SK-N-SH treated with all-trans-retinoic acid at 6 μM for 48 hours (cell line): ENCODE results near the gene BBS10.

Experiments used
- ATAC-seq: fragments of 200-7000 bp; cut with Tn5 transposase; 3 replicates; pipeline ENCODE4 v1.9.1; 2020; ENCODE audit warnings: mild to moderate bottlenecking, moderate library complexity
- ARNTL ChIP-seq: fragments of 450-650 bp; formaldehyde crosslinking; IDR thresholded peaks from 2 replicates; pipeline ENCODE4 v1.5.0; 2020; ENCODE audit warnings: low read depth, mild to moderate bottlenecking, moderate library complexity, borderline replicate concordance
- BACH2 ChIP-seq: fragments of 250-450 bp; sonication (Bioruptor Pico); IDR thresholded peaks from 2 replicates; pipeline ENCODE4 v1.9.0; 2021; ENCODE audit warnings: mild to moderate bottlenecking, borderline replicate concordance
- CREB5 ChIP-seq: fragments of 250-450 bp; sonication (Bioruptor Pico); IDR thresholded peaks from 2 replicates; pipeline ENCODE4 v1.5.1; 2020; ENCODE audit warnings: low read depth, mild to moderate bottlenecking, moderate library complexity
- CSDC2 ChIP-seq: fragments of 250-450 bp; sonication (Bioruptor Pico); IDR thresholded peaks from 2 replicates; pipeline ENCODE4 v1.5.0; 2020; ENCODE audit warnings: mild to moderate bottlenecking, moderate library complexity
- CSRNP3 ChIP-seq: fragments of 250-450 bp; sonication (Bioruptor Pico); IDR thresholded peaks from 2 replicates; pipeline ENCODE4 v1.5.1; 2021; ENCODE audit warnings: mild to moderate bottlenecking, moderate library complexity
- ESRRG ChIP-seq: fragments of 250-450 bp; sonication (Bioruptor Pico); IDR thresholded peaks from 2 replicates; pipeline ENCODE4 v1.6.1; 2021; ENCODE audit warnings: mild to moderate bottlenecking
- GLIS3 ChIP-seq: fragments of 250-450 bp; sonication (Bioruptor Pico); IDR thresholded peaks from 2 replicates; pipeline ENCODE4 v1.5.0; 2020; ENCODE audit warnings: mild to moderate bottlenecking, moderate library complexity
- ISL1 ChIP-seq: fragments of 250-450 bp; sonication (Bioruptor Pico); IDR thresholded peaks from 2 replicates; pipeline ENCODE4 v2.1.2; 2022; ENCODE audit warnings: mild to moderate bottlenecking, moderate library complexity
- OSR1 ChIP-seq: fragments of 250-450 bp; sonication (Bioruptor Pico); IDR thresholded peaks from 2 replicates; pipeline ENCODE4 v1.8.0; 2022; ENCODE audit warnings: moderate library complexity, mild to moderate bottlenecking, inconsistent platforms
- PATZ1 ChIP-seq: fragments of 250-450 bp; sonication (Bioruptor Pico); IDR thresholded peaks from 2 replicates; pipeline ENCODE4 v1.8.0; 2020; ENCODE audit warnings: mild to moderate bottlenecking, moderate library complexity, borderline replicate concordance
- POU6F1 ChIP-seq: fragments of 250-450 bp; sonication (Bioruptor Pico); IDR thresholded peaks from 2 replicates; pipeline ENCODE4 v1.8.0; 2021; ENCODE audit warnings: low read depth, mild to moderate bottlenecking, moderate library complexity, borderline replicate concordance
- PPARA ChIP-seq: fragments of 250-450 bp; sonication (Bioruptor Pico); IDR thresholded peaks from 2 replicates; pipeline ENCODE4 v1.5.0; 2020; ENCODE audit warnings: mild to moderate bottlenecking, borderline replicate concordance
- RARB ChIP-seq: fragments of 250-450 bp; sonication (Bioruptor Pico); IDR thresholded peaks from 2 replicates; pipeline ENCODE4 v1.8.0; 2021; ENCODE audit warnings: mild to moderate bottlenecking, moderate library complexity
- SNAI2 ChIP-seq: fragments of 250-450 bp; sonication (Bioruptor Pico); IDR thresholded peaks from 2 replicates; pipeline ENCODE4 v1.5.0; 2020; ENCODE audit warnings: mild to moderate bottlenecking, moderate library complexity
- TCF4 ChIP-seq: fragments of 250-450 bp; sonication (Bioruptor Pico); IDR thresholded peaks from 2 replicates; pipeline ENCODE4 v1.8.0; 2021; ENCODE audit warnings: mild to moderate bottlenecking, moderate library complexity, borderline replicate concordance
- TOX ChIP-seq: fragments of 250-450 bp; sonication (Bioruptor Pico); IDR thresholded peaks from 2 replicates; pipeline ENCODE4 v1.8.0; 2021; ENCODE audit warnings: mild to moderate bottlenecking, moderate library complexity, borderline replicate concordance
- TSHZ2 ChIP-seq: fragments of 250-450 bp; sonication (Bioruptor Pico); IDR thresholded peaks from 2 replicates; pipeline ENCODE4 v1.5.0; 2020; ENCODE audit warnings: mild to moderate bottlenecking, moderate library complexity
- ZC3H10 ChIP-seq: fragments of 250-450 bp; sonication (Bioruptor Pico); IDR thresholded peaks from 2 replicates; pipeline ENCODE4 v1.5.1; 2021; ENCODE audit warnings: mild to moderate bottlenecking, moderate library complexity
- ZFP3 ChIP-seq: fragments of 250-450 bp; sonication (Bioruptor Pico); IDR thresholded peaks from 2 replicates; pipeline ENCODE4 v1.5.0; 2020; ENCODE audit warnings: mild to moderate bottlenecking, moderate library complexity
- ZFP30 ChIP-seq: fragments of 450-650 bp; formaldehyde crosslinking; IDR thresholded peaks from 2 replicates; pipeline ENCODE4 v1.5.0; 2022; ENCODE audit warnings: mild to moderate bottlenecking, moderate library complexity
- ZNF565 ChIP-seq: fragments of 450-650 bp; formaldehyde crosslinking; conservative IDR thresholded peaks from 2 replicates; pipeline ENCODE4 v1.5.0; 2020; ENCODE audit warnings: low read depth, mild to moderate bottlenecking, moderate library complexity
- ZNF70 ChIP-seq: fragments of 450-650 bp; formaldehyde crosslinking; IDR thresholded peaks from 2 replicates; pipeline ENCODE4 v1.5.0; 2020; ENCODE audit warnings: mild to moderate bottlenecking, moderate library complexity
- ZNF8 ChIP-seq: fragments of 450-650 bp; formaldehyde crosslinking; IDR thresholded peaks from 2 replicates; pipeline ENCODE4 v1.5.0; 2020; ENCODE audit warnings: mild to moderate bottlenecking, moderate library complexity

Gene BBS10

GRCh38 chr12:76346236-76346635 lies 2.0 kb downstream of the BBS10 start:
- TF ChIP-seq CSDC2 (CRISPR knock-in tag) (no peak), GLIS3 (CRISPR knock-in tag) (no peak), TSHZ2 (CRISPR knock-in tag) (no peak), PATZ1 (no peak), ZFP3 (CRISPR knock-in tag) (no peak), ZC3H10 (CRISPR knock-in tag) (no peak), ZFP30 (CRISPR knock-in tag) (no peak), CREB5 (no peak), TOX (CRISPR knock-in tag) (no peak), SNAI2 (CRISPR knock-in tag) (no peak), ESRRG (CRISPR knock-in tag) (no peak), PPARA (CRISPR knock-in tag) (no peak), ZNF70 (CRISPR knock-in tag) (no peak), ZNF8 (CRISPR knock-in tag) (no peak), ARNTL (CRISPR knock-in tag) (no peak), ZNF565 (CRISPR knock-in tag) (no peak), POU6F1 (CRISPR knock-in tag) (no peak), TCF4 (CRISPR knock-in tag) (no peak), BACH2 (CRISPR knock-in tag) (no peak), OSR1 (CRISPR knock-in tag) (no peak)
- ATAC-seq: no peak

- ATAC-seq: no peak
- TF ChIP-seq ZC3H10 (CRISPR knock-in tag) (no peak), CSRNP3 (CRISPR knock-in tag) (no peak), TOX (CRISPR knock-in tag) (no peak), RARB (CRISPR knock-in tag) (no peak), ARNTL (CRISPR knock-in tag) (no peak), CSDC2 (CRISPR knock-in tag) (no peak), ZNF565 (CRISPR knock-in tag) (no peak), TSHZ2 (CRISPR knock-in tag) (no peak), GLIS3 (CRISPR knock-in tag) (no peak), CREB5 (no peak), OSR1 (CRISPR knock-in tag) (no peak), PPARA (CRISPR knock-in tag) (no peak), POU6F1 (CRISPR knock-in tag) (no peak), ZNF70 (CRISPR knock-in tag) (no peak), ISL1 (CRISPR knock-in tag) (no peak), SNAI2 (CRISPR knock-in tag) (no peak), ZNF8 (CRISPR knock-in tag) (no peak)
These were observed 2.6 kb downstream of the BBS10 start for GRCh38 chr12:76345569-76345968.
